Caco-2 (cell line): ENCODE results near the gene DMRTA2. TPM values are rescaled to one million over a fixed set of nuclear protein-coding genes. Genes with fewer than 3 reads are reported as not detected.
A peak's percentile ranks its signal among the peaks of the same experiment; 100 is the strongest.

Experiments
- BruUV-seq: library from RNA; stranded (reverse); fragments of 400-500 nt; replicated peaks from 2 replicates; lab custom pipeline; 2021; lab: Mats Ljungman, UMichigan
- CTCF ChIA-PET: fragments of 300-600 bp; sonication (Branson Sonifier 250); formaldehyde crosslinking; loops from one replicate; lab custom pipeline; 2022; ENCODE audit warnings: antibody characterized with exemption; lab: Charles Lee
- POLR2A ChIA-PET: fragments of 300-600 bp; sonication (Branson Sonifier 250); formaldehyde crosslinking; loops from one replicate; lab custom pipeline; 2022; ENCODE audit warnings: antibody characterized with exemption; lab: Charles Lee
- DNase-seq, 2 experiments: peaks; one replicate each; pipeline versions ENCODE4 v3.0.0 to v3.0.0-alpha.2; 2020 to 2022
- H3K27me3 ChIP-seq: replicated peaks from 2 replicates; pipeline ENCODE4 v1.6.0; 2011; ENCODE audit warnings: low read length; ENCODE audit not compliant: control insufficient read depth, insufficient read depth
- H3K36me3 ChIP-seq: 2 replicates; pipeline ENCODE4 v1.5.1; 2011; ENCODE audit warnings: low read length; ENCODE audit not compliant: control insufficient read depth, insufficient read depth
- H3K4me1 ChIP-seq: fragments of 250-450 bp; sonication (Bioruptor Pico); 2 replicates; pipeline ENCODE4 v1.5.1; 2020; ENCODE audit warnings: mild to moderate bottlenecking
- H3K4me3 ChIP-seq: 2 replicates; pipeline ENCODE4 v1.5.1; 2011; ENCODE audit warnings: low read depth, mild to moderate bottlenecking, control low read depth, low read length
- H3K9me3 ChIP-seq: fragments of 250-450 bp; sonication (Bioruptor Pico); 2 replicates; pipeline ENCODE4 v1.5.1; 2020; ENCODE audit warnings: mild to moderate bottlenecking, moderate library complexity
- H3K27ac Mint-ChIP-seq: one replicate; pipeline ENCODE4 v1.8.0; 2022; ENCODE audit warnings: mixed read lengths; ENCODE audit not compliant: unreplicated experiment
- H3K27me3 Mint-ChIP-seq: one replicate; pipeline ENCODE4 v1.8.0; 2022; ENCODE audit warnings: mixed read lengths; ENCODE audit not compliant: insufficient read depth, unreplicated experiment
- H3K36me3 Mint-ChIP-seq: one replicate; pipeline ENCODE4 v1.8.0; 2022; ENCODE audit warnings: mild to moderate bottlenecking, mixed read lengths; ENCODE audit not compliant: insufficient read depth, unreplicated experiment
- H3K4me1 Mint-ChIP-seq: one replicate; pipeline ENCODE4 v1.8.0; 2022; ENCODE audit warnings: low read depth, mixed read lengths; ENCODE audit not compliant: unreplicated experiment
- H3K4me3 Mint-ChIP-seq: one replicate; pipeline ENCODE4 v1.8.0; 2022; ENCODE audit warnings: mild to moderate bottlenecking, moderate library complexity, mixed read lengths; ENCODE audit not compliant: unreplicated experiment
- H3K9me3 Mint-ChIP-seq: one replicate; pipeline ENCODE4 v1.8.0; 2022; ENCODE audit warnings: mixed read lengths; ENCODE audit not compliant: unreplicated experiment
- CTCF ChIP-seq, 2 experiments: fragments of 200-600 bp in 1 of 2; IDR thresholded peaks; 1 replicate in 1 of 2; 2 replicates in 1 of 2; pipeline versions ENCODE4 v1.5.1 to v1.8.0; 2011 to 2022; ENCODE audit warnings: antibody characterized with exemption in 1 of 2, control low read depth in 1 of 2, inconsistent platforms in 1 of 2, low read depth in 1 of 2, low read length in 1 of 2, mild to moderate bottlenecking in 1 of 2, moderate library complexity in 1 of 2; ENCODE audit not compliant: insufficient read depth in 1 of 2, severe bottlenecking in 1 of 2, unreplicated experiment in 1 of 2
- intact Hi-C: fragments of 100-400 bp; cut with micrococcal nuclease; formaldehyde crosslinking; loops from one replicate; pipeline ENCODE4 v1.10.0; 2022; ENCODE audit not compliant: unreplicated experiment
- total RNA-seq: library from RNA; stranded (reverse); gene quantifications from 2 replicates; pipeline ENCODE4 v1.2.3, GENCODE V29; 2022

The DMRTA2 gene
- total RNA-seq, 1 experiment from 2014 or later = 3.4 TPM

- no peaks in the 10 kb centered on the region for H3K4me1 ChIP-seq
Observed at GRCh38 chr1:50369008-50369634, 54.1 kb downstream of the DMRTA2 start.

GRCh38 chr1:50368179-50369007 is 54.9 kb downstream of the DMRTA2 start:
- Mint-ChIP-seq H3K27ac (no peak overlapping the region), H3K4me3 (no peak overlapping the region), H3K27me3 (peaks cover 13% of the 10 kb centered on the region), H3K9me3 (peaks cover 2% of the 10 kb centered on the region), H3K36me3 (no peaks in the 10 kb centered on the region), H3K4me1 (no peaks in the 10 kb centered on the region)
- peak; percentile 57 to 90 for TF ChIP-seq CTCF (IDR thresholded peaks at IDR 0.05; ENCODE audit: insufficient read depth in 1 of 2, low read depth in 1 of 2, low read length in 1 of 2, severe bottlenecking in 1 of 2, unreplicated experiment in 1 of 2)
- DNase-seq = peak in 1 of 2 experiments; percentile 62
- CTCF ChIA-PET = interaction anchor here (0.7 kb wide), 1 partner anchor 90 kb away, joined by 4 read pairs; no protein-coding TSS in a partner anchor
- H3K9me3 ChIP-seq = no peaks in the 10 kb centered on the region
- no TSS peak for BruUV-seq
- H3K27me3 ChIP-seq = no peaks in the 10 kb centered on the region
- H3K4me3 ChIP-seq = no peak overlapping the region
- intact Hi-C loops = loop anchor here (2.0 to 5.0 kb wide), 3 partner anchors 54 to 820 kb away; partner anchors contain the start of gene DMRTA2
- no peaks in the 10 kb centered on the region for H3K36me3 ChIP-seq
- POLR2A ChIA-PET = no interaction called here
- no peaks in the 10 kb centered on the region for H3K4me1 ChIP-seq

More at GRCh38 chr1:50369008-50369634, 54.1 kb downstream of the DMRTA2 start:
- Mint-ChIP-seq H3K36me3 (no peaks in the 10 kb centered on the region), H3K9me3 (peaks cover 9% of the 10 kb centered on the region), H3K27me3 (peaks cover 16% of the 10 kb centered on the region), H3K27ac (no peak overlapping the region), H3K4me3 (no peak overlapping the region), H3K4me1 (no peaks in the 10 kb centered on the region)
- no peaks in the 10 kb centered on the region for H3K27me3 ChIP-seq
- no peak for DNase-seq
- CTCF ChIA-PET = interaction anchor here (0.7 kb wide), 1 partner anchor 89 kb away, joined by 4 read pairs; no protein-coding TSS in a partner anchor
- H3K36me3 ChIP-seq = no peaks in the 10 kb centered on the region
- no peak overlapping the region for H3K4me3 ChIP-seq
- no TSS peak for BruUV-seq
- no peak for TF ChIP-seq CTCF (IDR thresholded peaks at IDR 0.05; ENCODE audit: insufficient read depth in 1 of 2, low read depth in 1 of 2, low read length in 1 of 2, severe bottlenecking in 1 of 2, unreplicated experiment in 1 of 2)
- POLR2A ChIA-PET = no interaction called here
- intact Hi-C loops = loop anchor here (2.0 to 5.0 kb wide), 3 partner anchors 54 to 820 kb away; partner anchors contain the start of gene DMRTA2
- no peaks in the 10 kb centered on the region for H3K9me3 ChIP-seq
